ENCODE measurements around the gene XYLT1. TPM values are rescaled to one million over a fixed set of nuclear protein-coding genes. Genes with fewer than 3 reads are reported as not detected.

The XYLT1 gene
- total RNA-seq, 2 donors from 2014 or later, result 6.0 to 15.2 TPM

DNA sequence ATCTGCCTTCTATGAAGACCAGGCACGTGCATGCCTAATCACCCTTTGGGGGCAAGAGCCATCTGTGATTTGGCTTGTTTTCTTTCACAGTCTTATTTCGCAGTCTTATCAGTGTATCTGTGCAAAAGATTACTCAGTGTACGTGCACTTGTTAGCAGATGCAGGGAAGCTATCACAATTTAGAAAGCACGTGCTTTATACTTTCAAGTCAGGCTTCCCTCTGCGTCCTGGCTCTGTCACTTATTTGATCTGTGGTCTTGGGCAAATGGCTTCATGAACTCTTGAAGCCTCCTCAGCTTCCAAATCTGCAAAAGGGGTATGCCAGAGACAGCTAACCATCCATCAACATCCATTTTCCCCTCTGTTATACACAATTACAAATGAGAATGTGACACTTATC, 246.4 kb downstream of the XYLT1 start:
- TF ChIP-seq, protein P1, sequence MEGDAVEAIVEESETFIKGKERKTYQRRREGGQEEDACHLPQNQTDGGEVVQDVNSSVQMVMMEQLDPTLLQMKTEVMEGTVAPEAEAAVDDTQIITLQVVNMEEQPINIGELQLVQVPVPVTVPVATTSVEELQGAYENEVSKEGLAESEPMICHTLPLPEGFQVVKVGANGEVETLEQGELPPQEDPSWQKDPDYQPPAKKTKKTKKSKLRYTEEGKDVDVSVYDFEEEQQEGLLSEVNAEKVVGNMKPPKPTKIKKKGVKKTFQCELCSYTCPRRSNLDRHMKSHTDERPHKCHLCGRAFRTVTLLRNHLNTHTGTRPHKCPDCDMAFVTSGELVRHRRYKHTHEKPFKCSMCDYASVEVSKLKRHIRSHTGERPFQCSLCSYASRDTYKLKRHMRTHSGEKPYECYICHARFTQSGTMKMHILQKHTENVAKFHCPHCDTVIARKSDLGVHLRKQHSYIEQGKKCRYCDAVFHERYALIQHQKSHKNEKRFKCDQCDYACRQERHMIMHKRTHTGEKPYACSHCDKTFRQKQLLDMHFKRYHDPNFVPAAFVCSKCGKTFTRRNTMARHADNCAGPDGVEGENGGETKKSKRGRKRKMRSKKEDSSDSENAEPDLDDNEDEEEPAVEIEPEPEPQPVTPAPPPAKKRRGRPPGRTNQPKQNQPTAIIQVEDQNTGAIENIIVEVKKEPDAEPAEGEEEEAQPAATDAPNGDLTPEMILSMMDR (IDR thresholded peaks at IDR 0.05), result no peak
- H3K4me3 ChIP-seq, result no peak overlapping the region
- DNase-seq (no peak), ATAC-seq (no peak)
- WGBS, 2 donors, result 56 to 74% methylated on average over 5 of the region's 5 CpGs
- H3K27me3 ChIP-seq, result no peaks in the 10 kb centered on the region
- H3K36me3 ChIP-seq (replicated peaks in 1 of 2; ENCODE audit: insufficient read depth in 1 of 2, low read depth in 2 of 2), result no peaks in the 10 kb centered on the region
- H3K27ac ChIP-seq, result peak overlapping the region; percentile 47 to 84 (median 68)
- intact Hi-C loops (cut with DNase I), result no loop called here
- H3K9me3 ChIP-seq, result no peaks in the 10 kb centered on the region
- peaks cover 41% of the 10 kb centered on the region for H3K4me1 ChIP-seq

DNA sequence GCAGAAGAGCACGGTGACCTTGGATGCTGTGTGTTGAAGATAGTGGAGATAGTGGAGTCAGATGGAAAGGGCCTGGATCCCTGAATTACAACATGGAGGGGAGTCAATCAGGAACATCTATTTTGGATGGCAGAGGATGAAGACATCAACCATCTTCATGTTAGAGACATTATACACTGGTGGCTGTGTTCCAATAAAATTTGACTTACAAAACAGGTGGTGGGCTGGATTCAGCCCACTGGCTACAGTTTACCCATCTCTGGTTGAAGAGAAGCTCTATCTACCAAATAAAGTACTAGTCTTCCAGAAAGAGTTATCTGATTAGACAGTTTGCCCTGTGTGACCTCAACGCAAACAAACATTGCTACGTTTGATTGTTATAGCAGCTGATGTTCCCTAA, 247.2 kb downstream of the XYLT1 start:
- intact Hi-C loops (cut with DNase I), result no loop called here

DNA sequence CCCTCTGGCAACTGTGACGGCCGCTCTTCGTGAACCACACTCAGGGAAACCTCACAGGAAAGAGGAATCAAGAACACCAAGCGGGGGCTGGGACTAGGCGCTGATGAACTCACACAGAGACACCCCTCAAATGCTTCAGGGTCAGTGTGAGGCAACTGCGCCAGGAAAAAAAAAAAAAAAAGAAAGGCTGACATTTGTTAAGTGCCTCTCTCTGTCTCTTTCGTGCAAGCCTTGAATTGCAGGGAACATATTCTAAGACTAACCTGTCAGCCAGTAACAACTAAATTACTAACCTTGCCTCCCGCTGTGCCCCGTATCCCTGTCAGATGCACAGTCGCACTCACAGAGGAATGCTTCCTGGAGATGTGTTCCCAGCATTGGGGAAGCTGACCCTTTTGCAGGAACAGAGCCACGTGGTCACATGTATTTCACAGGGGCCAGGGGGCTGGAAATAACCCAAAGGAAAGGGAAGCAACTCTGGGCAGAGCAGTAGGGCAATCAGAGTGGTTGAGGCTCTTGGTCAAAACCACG, 247.8 kb downstream of the XYLT1 start:
- H3K4me1 ChIP-seq, result peaks cover 41% of the 10 kb centered on the region
- DNase-seq, result peak in 3 of 4 donors; percentile 21 to 75 (median 41)
- 57 to 61% methylated on average over 12 of the region's 12 CpGs for WGBS, 2 donors
- no peak for TF ChIP-seq POLR2A (IDR thresholded peaks at IDR 0.05)
- TF ChIP-seq, protein P1 (IDR thresholded peaks at IDR 0.05), result no peak
- peak; percentile 41 for ATAC-seq
- no peaks in the 10 kb centered on the region for H3K36me3 ChIP-seq (replicated peaks in 1 of 2; ENCODE audit: insufficient read depth in 1 of 2, low read depth in 2 of 2)
- no peak overlapping the region for H3K4me3 ChIP-seq
- peak overlapping the region in 3 of 4 donors; percentile 48 to 84 (median 68) for H3K27ac ChIP-seq
- H3K9me3 ChIP-seq, result no peaks in the 10 kb centered on the region
- no peaks in the 10 kb centered on the region for H3K27me3 ChIP-seq
- intact Hi-C loops (cut with DNase I), result no loop called here

More for the DNA sequence above, 247.2 kb downstream of the XYLT1 start:
- DNase-seq, result no peak
- no peak overlapping the region for H3K4me3 ChIP-seq
- no peaks in the 10 kb centered on the region for H3K36me3 ChIP-seq (replicated peaks in 1 of 2; ENCODE audit: insufficient read depth in 1 of 2, low read depth in 2 of 2)
- H3K27ac ChIP-seq, result peak overlapping the region in 3 of 4 donors; percentile 48 to 84 (median 68)
- H3K27me3 ChIP-seq, result no peaks in the 10 kb centered on the region
- WGBS, 2 donors, result 76 to 77% methylated on average over 3 of the region's 3 CpGs
- no peaks in the 10 kb centered on the region for H3K9me3 ChIP-seq
- no peak for ATAC-seq
- H3K4me1 ChIP-seq, result peaks cover 41% of the 10 kb centered on the region
- TF ChIP-seq, protein P1 (IDR thresholded peaks at IDR 0.05), result no peak
- TF ChIP-seq POLR2A (IDR thresholded peaks at IDR 0.05), result no peak

DNA sequence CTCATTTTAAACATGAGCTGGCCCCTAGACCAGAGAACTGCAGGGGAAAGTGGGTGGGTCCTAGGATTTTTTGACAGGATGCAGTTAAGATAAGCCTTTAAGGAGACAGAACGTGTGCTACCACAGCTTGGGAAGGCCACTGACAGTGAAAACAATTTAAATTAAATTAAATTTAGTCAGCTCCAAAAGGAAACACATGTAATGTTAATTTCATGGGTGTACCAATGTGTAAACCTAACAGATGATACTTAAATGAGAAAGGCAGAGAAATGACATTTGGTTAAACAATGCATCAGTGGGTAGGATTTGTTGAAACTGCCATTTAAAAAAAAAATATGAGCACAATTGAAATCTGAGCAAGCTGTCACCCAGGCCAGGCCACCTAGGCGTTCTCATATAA, 250.8 kb downstream of the XYLT1 start:
- no peaks in the 10 kb centered on the region for H3K36me3 ChIP-seq (replicated peaks in 1 of 2; ENCODE audit: insufficient read depth in 1 of 2, low read depth in 2 of 2)
- DNase-seq, result no peak
- no peaks in the 10 kb centered on the region for H3K9me3 ChIP-seq
- ATAC-seq, result no peak
- intact Hi-C loops (cut with DNase I), result no loop called here
- H3K4me1 ChIP-seq, result peaks cover 27% of the 10 kb centered on the region
- no peak overlapping the region for H3K27ac ChIP-seq
- H3K4me3 ChIP-seq, result no peak overlapping the region
- no peaks in the 10 kb centered on the region for H3K27me3 ChIP-seq
- TF ChIP-seq, protein P1 (IDR thresholded peaks at IDR 0.05), result no peak
- no peak for TF ChIP-seq POLR2A (IDR thresholded peaks at IDR 0.05)
- WGBS, 2 donors, result 81 to 85% methylated on average over 2 of the region's 2 CpGs

DNA sequence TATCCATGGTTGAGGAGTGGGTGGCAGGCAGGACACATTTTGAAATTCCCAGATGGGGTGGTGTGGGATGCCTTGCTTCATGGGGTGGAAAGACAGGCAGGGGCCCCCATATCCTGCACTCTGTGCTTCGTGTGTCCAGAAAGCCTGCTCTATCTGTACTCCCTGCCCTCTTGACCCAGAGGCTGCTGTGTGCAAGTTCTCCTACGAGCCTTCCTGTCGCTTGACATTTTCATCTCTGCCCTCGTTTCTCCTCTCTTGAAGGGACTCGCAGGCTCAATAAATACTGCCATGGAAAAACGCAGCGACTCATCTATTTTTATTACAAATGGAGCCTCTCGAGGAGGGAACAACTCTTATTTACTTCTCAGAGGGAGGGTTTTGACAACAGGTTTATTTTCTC, 254.8 kb downstream of the XYLT1 start:
- intact Hi-C loops (cut with DNase I), result no loop called here
- no peak for ATAC-seq
- DNase-seq, result no peak

More for the DNA sequence above, 254.8 kb downstream of the XYLT1 start:
- peaks cover 0 to 6% (median 0%) of the 10 kb centered on the region in 3 donors for H3K9me3 ChIP-seq
- H3K27ac ChIP-seq, result no peak overlapping the region
- H3K4me1 ChIP-seq, result no peaks in the 10 kb centered on the region
- TF ChIP-seq POLR2A (IDR thresholded peaks at IDR 0.05), result no peak
- TF ChIP-seq, protein P1 (IDR thresholded peaks at IDR 0.05), result no peak
- WGBS, 2 donors, result 82 to 91% methylated on average over 8 of the region's 8 CpGs
- no peaks in the 10 kb centered on the region for H3K27me3 ChIP-seq
- H3K4me3 ChIP-seq, result no peak overlapping the region
- no peaks in the 10 kb centered on the region for H3K36me3 ChIP-seq (replicated peaks in 1 of 2; ENCODE audit: insufficient read depth in 1 of 2, low read depth in 2 of 2)
